ENCODE results near the gene LMO2.

The LMO2 gene

GRCh38 chr11:33892906-33893594 is 1.2 kb upstream of the LMO2 start:
- no peak for TF ChIP-seq CTCF (IDR thresholded peaks at IDR 0.05)

GRCh38 chr11:33889821-33890378 is 2.0 kb downstream of the LMO2 start:
- no peak for TF ChIP-seq CTCF (IDR thresholded peaks at IDR 0.05)

- no peak for TF ChIP-seq CTCF (IDR thresholded peaks at IDR 0.05)
Measured at GRCh38 chr11:33889296-33889695, 2.6 kb downstream of the LMO2 start.

GRCh38 chr11:33887886-33888285 is 4.0 kb downstream of the LMO2 start:
- no peak for TF ChIP-seq CTCF (IDR thresholded peaks at IDR 0.05)

GRCh38 chr11:33885338-33886005 is 6.4 kb downstream of the LMO2 start:
- TF ChIP-seq CTCF (IDR thresholded peaks at IDR 0.05), result no peak

- no peak for TF ChIP-seq CTCF (IDR thresholded peaks at IDR 0.05)
Measured at GRCh38 chr11:33884601-33885000, 7.3 kb downstream of the LMO2 start.

GRCh38 chr11:33884035-33884434 is 7.8 kb downstream of the LMO2 start:
- TF ChIP-seq CTCF (IDR thresholded peaks at IDR 0.05), result no peak

All from LNCAP (cell line).